Stomach smooth muscle (tissue), 2 donors: ENCODE measurements around the gene GPR142.

Experiments
- H3K27ac ChIP-seq: one replicate; pipeline ENCODE4 v1.7.0; 2013; ENCODE audit warnings: mild to moderate bottlenecking, low read length, inconsistent platforms
- H3K27me3 ChIP-seq, 2 donors: one replicate each; pipeline ENCODE4 v1.7.0; 2013; ENCODE audit warnings: low read length in 2 of 2; ENCODE audit not compliant: insufficient read depth in 2 of 2, control insufficient read depth in 1 of 2
- H3K36me3 ChIP-seq, 2 donors: one replicate each; pipeline ENCODE4 v1.7.0; 2013; ENCODE audit warnings: low read length in 2 of 2; ENCODE audit not compliant: control insufficient read depth in 2 of 2, insufficient read depth in 2 of 2
- H3K4me1 ChIP-seq: one replicate; pipeline ENCODE4 v1.7.0; 2013; ENCODE audit warnings: low read length; ENCODE audit not compliant: control insufficient read depth, insufficient read depth
- H3K4me3 ChIP-seq, 2 donors: one replicate each; pipeline ENCODE4 v1.7.0; 2013; ENCODE audit warnings: low read length in 2 of 2
- H3K9ac ChIP-seq, 2 donors: one replicate each; pipeline ENCODE4 v1.7.0; 2013; ENCODE audit warnings: low read length in 2 of 2, mild to moderate bottlenecking in 1 of 2
- H3K9me3 ChIP-seq, 2 donors: one replicate each; pipeline ENCODE4 v1.7.0; 2013; ENCODE audit warnings: low read length in 2 of 2; ENCODE audit not compliant: control insufficient read depth in 2 of 2
- donor health status: healthy.
- donor health status: Pancreatic carcinoma.

The GPR142 gene

DNA sequence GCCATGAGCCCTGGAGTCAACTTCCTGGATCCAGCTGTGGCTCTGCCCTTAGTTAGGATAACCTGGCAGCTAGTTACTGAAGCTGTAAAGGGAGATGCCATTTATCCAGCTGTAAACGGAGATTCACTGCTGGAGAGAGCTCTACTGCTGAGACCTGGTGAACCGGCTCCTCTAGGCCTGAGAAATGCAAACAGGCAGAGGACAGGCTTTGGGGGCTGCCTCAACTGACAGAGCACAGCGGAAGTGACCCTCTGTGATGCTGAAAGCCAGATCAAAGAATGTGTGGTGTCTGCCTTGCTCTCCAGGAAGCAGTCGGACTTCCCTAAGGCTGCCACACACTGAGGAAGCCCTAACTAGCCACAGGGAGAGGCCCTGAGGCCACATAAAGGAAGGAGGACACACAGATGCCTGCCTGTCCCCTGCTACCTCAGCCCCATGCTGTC, 42.7 kb downstream of the GPR142 start:
- no peaks in the 10 kb centered on the region for H3K9me3 ChIP-seq

DNA sequence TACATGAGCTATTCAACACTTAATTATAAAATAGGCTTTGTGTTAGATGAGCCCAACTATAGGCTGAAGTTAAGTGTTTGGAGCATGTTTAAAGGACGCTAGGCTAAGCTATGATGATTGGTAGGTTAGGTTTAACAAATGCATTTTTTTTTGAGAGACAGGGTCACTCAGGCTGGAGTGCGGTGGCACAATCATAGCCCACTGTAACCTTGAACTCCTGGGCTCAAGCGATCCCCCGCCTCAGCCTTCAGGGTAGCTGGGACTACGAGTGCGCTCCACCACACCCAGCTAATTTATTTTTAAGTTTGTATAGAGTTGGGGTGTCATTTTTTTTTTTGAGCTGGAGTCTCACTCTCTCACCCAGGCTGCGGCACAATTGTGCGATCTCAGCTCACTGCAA, 45.3 kb downstream of the GPR142 start:
- H3K4me1 ChIP-seq = no peaks in the 10 kb centered on the region
- no peak overlapping the region for H3K9ac ChIP-seq
- no peak overlapping the region for H3K27ac ChIP-seq
- H3K9me3 ChIP-seq = no peaks in the 10 kb centered on the region
- no peaks in the 10 kb centered on the region for H3K36me3 ChIP-seq
- no peak overlapping the region for H3K4me3 ChIP-seq
- H3K27me3 ChIP-seq = no peaks in the 10 kb centered on the region

More for the DNA sequence above, 42.7 kb downstream of the GPR142 start:
- Histone ChIP-seq H3K27me3 (no peaks in the 10 kb centered on the region), H3K4me1 (no peaks in the 10 kb centered on the region), H3K27ac (no peak overlapping the region), H3K9ac (no peak overlapping the region), H3K36me3 (no peaks in the 10 kb centered on the region), H3K4me3 (no peak overlapping the region)

DNA sequence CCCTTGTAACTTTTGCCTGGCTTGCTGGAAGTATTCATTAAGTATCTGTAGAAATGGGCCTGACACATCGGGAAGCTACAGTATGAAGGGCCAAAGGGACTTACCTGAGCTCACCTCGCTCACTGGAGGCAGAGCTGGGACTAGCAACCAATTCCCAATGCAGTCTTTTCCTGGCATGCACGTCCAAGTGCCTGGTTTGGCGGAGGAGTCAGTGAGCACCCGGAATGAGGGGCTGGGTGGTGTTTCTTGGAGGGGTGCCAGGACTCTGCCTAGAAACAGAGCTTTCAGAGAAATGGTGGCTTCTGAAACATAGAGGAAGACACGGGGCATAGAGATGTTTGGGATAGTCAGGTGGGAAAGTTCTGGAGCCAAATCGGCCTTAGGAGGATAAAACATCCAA, 46.2 kb downstream of the GPR142 start:
- no peaks in the 10 kb centered on the region for H3K27me3 ChIP-seq
- no peak overlapping the region for H3K9ac ChIP-seq
- H3K36me3 ChIP-seq = no peaks in the 10 kb centered on the region
- H3K4me1 ChIP-seq = no peaks in the 10 kb centered on the region
- H3K4me3 ChIP-seq = no peak overlapping the region
- no peaks in the 10 kb centered on the region for H3K9me3 ChIP-seq
- H3K27ac ChIP-seq = no peak overlapping the region

DNA sequence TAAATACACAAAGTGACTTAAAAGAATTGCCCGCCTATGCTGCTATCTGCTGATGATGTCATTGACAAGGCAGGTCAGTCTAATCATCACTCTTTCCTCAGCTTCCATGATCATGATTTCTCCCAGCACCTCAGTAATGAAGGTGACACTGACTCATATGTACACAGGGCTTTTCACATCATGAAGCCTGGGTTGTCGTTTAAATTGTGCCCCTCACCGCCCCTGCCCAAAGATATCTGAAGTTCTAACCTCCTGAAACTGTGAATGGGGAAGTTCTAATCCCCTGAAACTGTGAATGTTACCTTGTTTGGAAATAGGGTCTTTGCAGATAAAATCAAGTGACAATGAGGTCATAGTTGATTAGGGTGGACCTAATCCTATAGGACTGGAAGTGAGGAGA, 47.2 kb downstream of the GPR142 start:
- no peaks in the 10 kb centered on the region for H3K9me3 ChIP-seq
- H3K4me3 ChIP-seq = no peak overlapping the region
- H3K9ac ChIP-seq = no peak overlapping the region
- H3K4me1 ChIP-seq = no peaks in the 10 kb centered on the region
- H3K36me3 ChIP-seq = no peaks in the 10 kb centered on the region
- no peak overlapping the region for H3K27ac ChIP-seq
- no peaks in the 10 kb centered on the region for H3K27me3 ChIP-seq

DNA sequence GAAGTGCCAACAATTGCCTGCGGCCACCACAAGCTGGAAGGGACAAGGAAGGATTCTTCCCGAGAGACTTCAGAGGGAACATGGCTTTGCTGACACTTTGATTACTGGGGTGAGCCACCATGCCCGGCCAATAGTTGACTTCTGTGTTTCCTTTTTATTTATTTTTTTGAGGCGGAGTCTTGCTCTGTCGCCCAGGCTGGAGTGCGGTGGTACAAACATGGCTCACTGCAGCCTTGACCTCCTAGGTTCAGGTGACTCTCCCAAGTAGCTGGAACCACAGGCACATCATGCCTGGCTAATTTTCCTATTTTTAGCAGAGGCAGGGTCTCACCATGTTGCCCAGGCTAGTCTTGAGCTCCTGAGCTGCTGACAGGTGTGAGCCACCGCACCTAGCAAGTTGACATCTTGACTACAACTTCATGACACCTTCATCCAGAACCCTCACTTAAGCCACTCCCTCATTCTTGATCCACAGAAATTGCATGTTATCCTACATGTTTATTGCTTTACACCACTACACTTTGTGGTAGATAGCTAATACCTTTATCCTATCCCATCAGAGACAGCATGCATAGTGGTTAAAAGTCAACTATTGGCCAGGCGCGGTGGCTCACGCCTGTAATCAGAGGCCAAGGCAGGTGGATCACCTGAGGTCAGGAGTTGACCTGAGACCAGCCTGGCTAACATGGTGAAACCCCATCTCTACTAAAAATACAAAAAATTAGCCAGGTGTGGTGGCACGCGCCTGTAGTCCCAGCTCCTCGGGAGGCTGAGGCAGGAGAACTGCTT, 48.5 kb downstream of the GPR142 start:
- H3K9me3 ChIP-seq = no peaks in the 10 kb centered on the region
- H3K4me3 ChIP-seq = no peak overlapping the region
- no peak overlapping the region for H3K9ac ChIP-seq
- H3K36me3 ChIP-seq = no peaks in the 10 kb centered on the region
- H3K27me3 ChIP-seq = no peaks in the 10 kb centered on the region
- H3K4me1 ChIP-seq = no peaks in the 10 kb centered on the region
- no peak overlapping the region for H3K27ac ChIP-seq

DNA sequence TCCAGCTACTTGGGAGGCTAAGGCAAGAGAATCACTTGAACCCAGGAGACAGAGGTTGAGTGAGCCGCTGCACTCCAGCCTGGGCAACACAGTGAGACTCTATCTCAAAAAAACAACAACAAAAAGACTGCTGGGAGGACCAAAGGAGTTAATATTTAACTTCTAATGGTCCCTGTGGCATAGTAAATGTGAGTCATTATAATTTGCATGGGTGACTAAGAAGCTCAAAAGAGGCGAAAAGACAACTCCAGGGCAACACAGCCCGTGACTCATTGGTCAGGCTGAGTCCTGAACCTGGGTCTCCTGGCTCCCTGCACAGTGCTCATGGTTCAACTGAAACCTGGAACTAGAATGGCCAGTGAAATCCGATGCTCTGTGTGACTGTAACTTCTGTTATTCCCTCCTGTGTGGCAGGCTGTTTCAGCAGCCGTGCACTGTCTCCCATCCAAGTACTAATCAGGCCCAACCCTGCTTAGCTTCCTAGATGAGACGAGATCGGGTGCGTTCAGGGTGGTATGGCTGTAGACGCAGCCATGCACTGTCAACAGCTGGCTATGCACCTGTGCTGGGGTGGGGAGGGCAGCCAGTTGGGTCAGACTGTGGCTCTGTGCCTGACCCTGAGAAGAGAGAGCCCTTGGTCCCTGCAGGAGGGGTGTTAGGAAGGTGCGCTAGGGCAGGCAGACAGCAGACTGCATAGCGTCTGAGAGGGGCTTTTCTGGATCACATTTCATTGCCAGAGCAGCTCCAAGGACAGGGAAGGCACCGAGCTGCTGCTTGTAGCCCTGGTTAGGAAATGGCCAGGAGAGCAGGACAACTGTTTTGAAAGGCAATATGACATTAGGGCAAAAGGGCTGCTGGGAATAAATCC, 50.1 kb downstream of the GPR142 start:
- H3K27ac ChIP-seq = no peak overlapping the region

DNA sequence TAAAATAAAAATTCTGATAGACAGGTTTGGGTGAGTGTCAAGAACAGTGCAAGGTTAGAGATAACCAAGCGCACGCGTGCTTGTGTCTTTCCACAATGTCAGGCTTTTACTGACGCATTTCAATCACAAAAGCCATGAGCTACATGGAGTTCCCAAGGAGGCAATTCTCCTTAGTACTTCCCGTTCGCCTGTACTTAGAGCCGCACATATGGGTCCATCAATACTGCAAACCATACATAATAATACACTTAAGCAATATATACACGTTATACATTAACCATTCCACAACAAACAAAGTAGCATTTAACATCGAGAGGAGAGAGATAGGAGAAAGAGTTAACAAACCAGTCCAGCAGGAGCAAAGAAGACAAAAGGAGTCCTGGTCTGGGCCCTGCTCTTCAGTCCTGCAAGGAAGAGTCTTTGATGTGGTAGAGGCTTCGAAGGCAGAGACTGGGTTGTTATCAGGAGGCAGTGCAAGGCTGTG, 52.7 kb downstream of the GPR142 start:
- no peaks in the 10 kb centered on the region for H3K4me1 ChIP-seq
- H3K9me3 ChIP-seq = no peaks in the 10 kb centered on the region
- H3K27ac ChIP-seq = no peak overlapping the region
- no peak overlapping the region for H3K9ac ChIP-seq
- peaks cover 0 to 5% of the 10 kb centered on the region in 2 donors for H3K27me3 ChIP-seq
- no peaks in the 10 kb centered on the region for H3K36me3 ChIP-seq
- no peak overlapping the region for H3K4me3 ChIP-seq

More for the DNA sequence above, 50.1 kb downstream of the GPR142 start:
- no peak overlapping the region for H3K9ac ChIP-seq
- no peaks in the 10 kb centered on the region for H3K4me1 ChIP-seq
- H3K9me3 ChIP-seq = no peaks in the 10 kb centered on the region
- peaks cover 0 to 2% of the 10 kb centered on the region in 2 donors for H3K27me3 ChIP-seq
- no peaks in the 10 kb centered on the region for H3K36me3 ChIP-seq
- no peak overlapping the region for H3K4me3 ChIP-seq
